Left ventricle myocardium inferior (tissue), 1 donor: ENCODE measurements around the gene ERAL1. TPM values are rescaled to one million over a fixed set of nuclear protein-coding genes. Genes with fewer than 3 reads are reported as not detected.

Source experiments
- DNase-seq: peaks from one replicate; pipeline ENCODE4 v3.0.0-alpha.2; 2020
- H3K27ac ChIP-seq: fragments of 200-600 bp; replicated peaks from 2 replicates; pipeline ENCODE4 v1.8.0; 2021
- H3K27me3 ChIP-seq: fragments of 200-600 bp; 2 replicates; pipeline ENCODE4 v1.8.0; 2021; ENCODE audit warnings: low read depth
- H3K36me3 ChIP-seq: fragments of 200-600 bp; 2 replicates; pipeline ENCODE4 v1.8.0; 2021
- H3K4me1 ChIP-seq: fragments of 200-600 bp; 2 replicates; pipeline ENCODE4 v1.8.0; 2021
- H3K4me3 ChIP-seq: fragments of 200-600 bp; 2 replicates; pipeline ENCODE4 v1.8.0; 2021; ENCODE audit warnings: mild to moderate bottlenecking, moderate library complexity
- H3K9me3 ChIP-seq: fragments of 200-600 bp; replicated peaks from 2 replicates; pipeline ENCODE4 v1.8.0; 2021
- CTCF ChIP-seq: fragments of 200-600 bp; IDR thresholded peaks from 2 replicates; pipeline ENCODE4 v1.8.0; 2021; ENCODE audit warnings: antibody characterized with exemption, mild to moderate bottlenecking, borderline replicate concordance
- intact Hi-C: fragments of 100-400 bp; cut with micrococcal nuclease; formaldehyde crosslinking; loops from one replicate; pipeline ENCODE4 v1.11.0; 2022
- microRNA-seq: library from miRNA; unstranded; fragments of <30 nt; microRNA quantifications from one replicate; pipeline ENCODE4 v1.2.0, GENCODE V29; 2020
- total RNA-seq: library from RNA; stranded (reverse); fragmentation: NEBNext Ultra II Directional; extraction: Animal tissue kit (Norgen Biotek cat#: 25700); gene quantifications from one replicate; pipeline ENCODE4 v1.2.1, GENCODE V29; 2021
- donor health status: DM: no; HTN: yes; CAD: no; lungs with severe emphysema.

ERAL1 gene
- total RNA-seq, 1 donor from 2014 or later, result 35.4 TPM

GRCh38 chr17:28906276-28906675 is 51.5 kb downstream of the ERAL1 start:
- no peak for TF ChIP-seq CTCF
- Histone ChIP-seq H3K4me1 (peaks cover 57% of the 10 kb centered on the region), H3K4me3 (no peak overlapping the region), H3K27ac (no peak overlapping the region), H3K9me3 (no peaks in the 10 kb centered on the region), H3K27me3 (no peaks in the 10 kb centered on the region), H3K36me3 (peaks cover 59% of the 10 kb centered on the region)
- intact Hi-C loops, result no loop called here
- no peak for DNase-seq

DNA sequence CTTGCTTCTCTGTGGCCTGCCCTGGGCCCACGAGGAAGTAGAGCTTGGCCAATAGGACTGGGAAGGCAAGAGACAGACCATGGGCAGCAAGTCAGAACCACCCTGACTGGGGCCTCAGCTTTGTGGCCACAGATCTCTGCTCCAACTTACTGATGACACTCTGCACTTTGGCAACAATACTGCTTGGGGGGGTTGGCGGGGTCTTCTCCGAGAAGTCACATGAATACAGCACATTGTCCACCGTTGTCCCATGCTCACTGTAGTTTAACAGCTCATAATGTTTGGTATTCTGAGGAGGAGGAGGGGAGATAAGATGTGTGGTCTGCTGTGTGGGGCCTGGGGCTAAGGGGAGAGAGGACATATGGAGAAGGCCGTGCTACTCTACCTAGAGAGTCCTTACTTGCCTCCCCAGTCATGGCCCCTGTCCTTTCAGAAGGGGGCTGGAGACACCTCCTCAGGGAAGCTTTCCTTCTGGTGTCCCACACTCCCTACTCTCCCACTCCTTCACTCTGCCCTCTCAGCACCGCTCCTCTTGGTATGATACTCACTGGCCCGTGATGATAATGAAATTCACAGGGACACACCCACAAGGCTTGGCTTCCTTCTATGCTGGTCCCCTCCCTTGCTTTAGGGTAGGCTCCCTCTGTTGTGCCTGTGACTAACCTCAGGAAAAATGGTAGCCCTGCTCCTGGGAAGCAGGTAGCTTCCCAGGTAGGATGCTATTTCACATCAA is 52.1 kb downstream of the ERAL1 start:
- TF ChIP-seq CTCF, result no peak
- no peak for DNase-seq
- Histone ChIP-seq H3K4me1 (peaks cover 51% of the 10 kb centered on the region), H3K27ac (peak overlapping the region; percentile 69), H3K4me3 (no peak overlapping the region), H3K27me3 (no peaks in the 10 kb centered on the region), H3K36me3 (peaks cover 65% of the 10 kb centered on the region), H3K9me3 (no peaks in the 10 kb centered on the region)
- intact Hi-C loops, result no loop called here

DNA sequence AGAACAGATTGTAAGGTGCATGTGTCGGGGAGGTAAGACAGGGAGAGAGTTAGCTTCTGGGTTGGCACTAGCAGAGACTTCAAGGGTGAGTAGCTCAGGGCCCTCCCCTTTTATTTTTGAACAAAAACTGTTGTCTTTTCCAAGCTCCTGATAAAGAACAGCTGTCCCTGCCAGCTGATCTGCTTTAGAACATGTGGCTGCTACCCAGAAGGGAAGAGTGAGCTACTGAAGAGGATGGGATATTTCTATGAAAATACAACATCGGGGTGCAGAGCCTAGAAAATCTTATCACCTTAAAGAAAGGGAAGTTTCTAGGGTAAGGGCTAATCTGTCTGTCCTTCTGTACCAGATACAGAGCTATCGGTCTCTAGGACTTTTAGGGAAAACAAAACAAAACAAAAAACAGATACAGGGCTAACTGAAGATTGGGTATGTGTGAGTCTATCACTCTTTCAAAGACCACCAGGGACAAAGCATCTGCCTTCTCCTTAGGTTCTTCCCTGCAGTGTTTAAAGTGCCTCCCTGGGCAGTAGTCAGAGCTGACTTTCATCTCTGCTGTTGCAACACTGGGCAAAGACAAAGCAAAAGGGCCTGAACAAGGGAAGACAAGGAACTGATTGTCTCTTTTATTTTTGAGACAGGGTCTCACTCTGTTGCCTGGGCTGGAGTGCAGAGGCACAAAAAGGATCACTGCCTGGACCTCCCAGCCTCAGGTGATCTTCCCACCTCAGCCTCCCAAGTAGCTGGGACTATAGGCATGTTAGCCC is 53.1 kb downstream of the ERAL1 start:
- peaks cover 75% of the 10 kb centered on the region for H3K36me3 ChIP-seq
- intact Hi-C loops, result no loop called here
- no peak for DNase-seq
- no peak for TF ChIP-seq CTCF
- H3K27ac ChIP-seq, result peak overlapping the region; percentile 69
- H3K4me3 ChIP-seq, result no peak overlapping the region
- peaks cover 42% of the 10 kb centered on the region for H3K4me1 ChIP-seq
- H3K9me3 ChIP-seq, result no peaks in the 10 kb centered on the region
- H3K27me3 ChIP-seq, result no peaks in the 10 kb centered on the region

DNA sequence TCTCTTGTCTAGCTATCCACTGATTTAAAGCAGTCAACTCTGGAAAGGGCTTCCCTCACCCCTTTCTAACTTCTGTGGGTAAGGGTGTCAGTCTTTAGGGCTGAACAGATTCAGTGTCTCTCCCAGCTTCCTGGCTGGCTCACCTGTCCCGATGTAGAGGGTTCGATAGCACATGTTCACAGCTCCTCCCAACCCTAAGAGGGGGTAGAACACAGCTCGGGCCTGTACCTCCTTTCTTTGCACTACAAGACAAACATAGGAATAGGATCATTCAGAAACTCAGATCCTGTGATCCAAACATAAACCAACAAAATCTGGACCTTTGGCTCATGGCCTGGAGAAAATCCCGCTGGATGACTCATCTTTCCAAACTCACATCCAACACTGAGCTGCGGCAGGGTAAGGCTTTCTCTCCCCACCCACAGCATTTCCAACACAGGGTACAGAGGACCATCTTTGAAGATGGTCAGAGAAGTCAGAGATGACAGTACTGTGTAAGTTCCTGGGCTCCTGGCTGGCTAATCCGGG is 53.9 kb downstream of the ERAL1 start:
- Histone ChIP-seq H3K27me3 (no peaks in the 10 kb centered on the region), H3K9me3 (no peaks in the 10 kb centered on the region), H3K36me3 (peaks cover 83% of the 10 kb centered on the region), H3K27ac (peak overlapping the region; percentile 69), H3K4me3 (no peak overlapping the region), H3K4me1 (peaks cover 35% of the 10 kb centered on the region)
- intact Hi-C loops, result no loop called here
- DNase-seq, result no peak
- no peak for TF ChIP-seq CTCF

DNA sequence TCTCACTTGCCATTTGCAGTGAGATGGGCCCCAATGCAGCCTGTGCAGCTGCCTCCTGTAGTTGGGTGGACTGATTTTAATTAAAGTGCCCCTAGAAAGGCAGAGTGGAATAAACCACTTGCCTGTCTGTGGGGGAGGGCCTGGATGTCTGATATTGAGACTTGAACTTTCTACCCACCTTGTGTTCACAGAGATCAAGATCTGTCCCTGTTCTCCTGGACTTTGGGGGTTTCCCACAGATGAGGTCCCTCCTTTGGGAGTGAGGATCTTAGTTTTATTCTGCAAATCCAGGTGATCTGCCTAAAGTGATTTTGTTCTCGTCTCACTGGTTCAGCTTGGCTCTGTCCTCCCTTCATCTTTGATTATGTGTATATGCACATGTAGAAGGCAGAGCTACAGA is 55.7 kb downstream of the ERAL1 start:
- Histone ChIP-seq H3K9me3 (no peaks in the 10 kb centered on the region), H3K27me3 (no peaks in the 10 kb centered on the region), H3K27ac (no peak overlapping the region), H3K4me1 (peaks cover 30% of the 10 kb centered on the region), H3K36me3 (peaks cover 100% of the 10 kb centered on the region), H3K4me3 (no peak overlapping the region)
- DNase-seq, result no peak
- TF ChIP-seq CTCF, result no peak
- intact Hi-C loops, result loop anchor here (10.0 kb wide), 1 partner anchor 146 kb away; no protein-coding TSS in a partner anchor

Small RNA genes lying within 50 kb of the gene (microRNA-seq; reads per million reads assigned to microRNA genes)
- not detected for gene MIR451B

Other genes with a start within 250 kb of the ERAL1 start
- 6.7 TPM for gene RSKR, start 240.8 kb upstream of the ERAL1 start, total RNA-seq
- gene BLTP2, start 209.9 kb upstream of the ERAL1 start, total RNA-seq, result 71.3 TPM
- 34.0 TPM for gene SDF2, start 193.1 kb upstream of the ERAL1 start, total RNA-seq
- 44.8 TPM for gene SUPT6H, start 192.8 kb upstream of the ERAL1 start, total RNA-seq
- gene PROCA1, start 143.1 kb upstream of the ERAL1 start, total RNA-seq, result 1.3 TPM
- gene RAB34, start 137.1 kb upstream of the ERAL1 start, total RNA-seq, result 13.1 TPM
- gene RPL23A, start 135.0 kb upstream of the ERAL1 start, total RNA-seq, result 840 TPM
- 3.1 TPM for gene TLCD1, start 128.8 kb upstream of the ERAL1 start, total RNA-seq
- gene NEK8, start 126.2 kb upstream of the ERAL1 start, total RNA-seq, result 1.4 TPM
- 3.5 TPM for gene TRAF4, start 111.0 kb upstream of the ERAL1 start, total RNA-seq
- 17.5 TPM for gene FAM222B, start 12.2 kb upstream of the ERAL1 start, total RNA-seq
- gene FLOT2, start 42.7 kb downstream of the ERAL1 start, total RNA-seq, result 84.2 TPM
- 3.1 TPM for gene DHRS13, start 48.1 kb downstream of the ERAL1 start, total RNA-seq
- gene PHF12, start 96.5 kb downstream of the ERAL1 start, total RNA-seq, result 17.2 TPM
- gene SEZ6, start 151.0 kb downstream of the ERAL1 start, total RNA-seq, result not detected
- gene PIPOX, start 188.1 kb downstream of the ERAL1 start, total RNA-seq, result 0.60 TPM